Nephron (organoid): Measurements from ENCODE around the gene HTR2A.

Source experiments
- H3K27ac Mint-ChIP-seq, 3 experiments: 2 replicates each; pipeline ENCODE4 v1.8.0; 2020; ENCODE audit warnings: mixed read lengths in 3 of 3, mild to moderate bottlenecking in 2 of 3, moderate library complexity in 1 of 3
- H3K27me3 Mint-ChIP-seq: 2 replicates; pipeline ENCODE4 v1.8.0; 2021; ENCODE audit warnings: low read depth, mild to moderate bottlenecking, moderate library complexity, mixed read lengths
- H3K36me3 Mint-ChIP-seq: 2 replicates; pipeline ENCODE4 v1.8.0; 2020; ENCODE audit warnings: low read depth, mixed read lengths
- H3K4me1 Mint-ChIP-seq: 2 replicates; pipeline ENCODE4 v1.8.0; 2020; ENCODE audit warnings: mixed read lengths
- H3K4me3 Mint-ChIP-seq, 3 experiments: 2 replicates each; pipeline ENCODE4 v1.8.0; 2020; ENCODE audit warnings: mild to moderate bottlenecking in 3 of 3, mixed read lengths in 3 of 3, moderate library complexity in 2 of 3
- H3K9me3 Mint-ChIP-seq: 2 replicates; pipeline ENCODE4 v1.8.0; 2020; ENCODE audit warnings: mixed read lengths
- TF ChIP-seq, protein P1 (sequence below), 3 experiments: fragments of 200-600 bp; sonication (generic); IDR thresholded peaks; one replicate each; pipeline ENCODE4 v1.5.0; 2021; ENCODE audit warnings: antibody characterized with exemption in 3 of 3; ENCODE audit not compliant: unreplicated experiment in 3 of 3

HTR2A gene

DNA sequence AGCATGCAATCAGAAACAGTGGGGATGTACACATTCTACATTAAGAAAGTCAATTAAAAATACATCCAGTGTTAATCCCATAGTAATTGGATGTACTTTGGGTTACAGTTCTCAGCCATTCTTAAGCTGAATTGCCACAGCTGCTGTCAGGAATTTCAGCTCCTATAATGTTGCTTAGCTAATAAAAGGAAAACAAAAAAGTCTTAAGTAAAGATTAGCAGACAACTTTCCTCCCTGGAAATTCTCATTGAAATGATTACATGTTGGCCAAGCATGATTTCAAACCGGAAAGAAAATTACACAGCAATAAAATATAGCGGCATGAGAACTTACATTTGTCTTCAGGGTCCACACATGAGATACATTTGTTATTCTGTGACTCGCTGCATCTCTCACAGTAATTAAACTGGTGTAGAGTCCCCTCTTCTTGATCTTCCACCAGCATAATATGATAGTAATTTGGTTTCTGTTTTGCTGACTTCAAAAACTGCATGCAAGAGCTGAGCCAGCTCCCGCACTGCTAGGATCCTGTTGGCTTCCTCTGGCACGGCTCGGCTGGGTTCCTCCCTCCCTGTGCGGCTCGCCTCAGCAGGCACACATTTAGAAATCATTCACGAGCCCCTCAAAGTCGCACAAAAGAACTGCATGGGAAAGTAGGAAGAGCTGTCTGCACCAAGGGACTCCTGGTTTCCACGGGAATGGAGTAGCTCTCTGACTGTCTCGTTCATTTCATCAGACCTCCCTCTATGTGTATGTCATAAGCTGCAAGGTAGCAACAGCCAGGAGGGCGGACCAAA is at the start of gene HTR2A:
Gene HTR2A (minus strand): TSS at position 713 of the 797 bp plus-strand sequence. CDS start 1,147 bp downstream, outside the sequence.
- Mint-ChIP-seq H3K4me3 (peak within 1 kb of the TSS; percentile 80 to 87 (median 86)), H3K27ac (peak within 1 kb of the TSS; percentile 92 to 97 (median 97)), H3K27me3 (peaks cover 10% of the 10 kb centered on the region), H3K36me3 (no peaks in the 10 kb centered on the region), H3K4me1 (peaks cover 51% of the 10 kb centered on the region), H3K9me3 (no peaks in the 10 kb centered on the region)
- TF ChIP-seq, protein P1, sequence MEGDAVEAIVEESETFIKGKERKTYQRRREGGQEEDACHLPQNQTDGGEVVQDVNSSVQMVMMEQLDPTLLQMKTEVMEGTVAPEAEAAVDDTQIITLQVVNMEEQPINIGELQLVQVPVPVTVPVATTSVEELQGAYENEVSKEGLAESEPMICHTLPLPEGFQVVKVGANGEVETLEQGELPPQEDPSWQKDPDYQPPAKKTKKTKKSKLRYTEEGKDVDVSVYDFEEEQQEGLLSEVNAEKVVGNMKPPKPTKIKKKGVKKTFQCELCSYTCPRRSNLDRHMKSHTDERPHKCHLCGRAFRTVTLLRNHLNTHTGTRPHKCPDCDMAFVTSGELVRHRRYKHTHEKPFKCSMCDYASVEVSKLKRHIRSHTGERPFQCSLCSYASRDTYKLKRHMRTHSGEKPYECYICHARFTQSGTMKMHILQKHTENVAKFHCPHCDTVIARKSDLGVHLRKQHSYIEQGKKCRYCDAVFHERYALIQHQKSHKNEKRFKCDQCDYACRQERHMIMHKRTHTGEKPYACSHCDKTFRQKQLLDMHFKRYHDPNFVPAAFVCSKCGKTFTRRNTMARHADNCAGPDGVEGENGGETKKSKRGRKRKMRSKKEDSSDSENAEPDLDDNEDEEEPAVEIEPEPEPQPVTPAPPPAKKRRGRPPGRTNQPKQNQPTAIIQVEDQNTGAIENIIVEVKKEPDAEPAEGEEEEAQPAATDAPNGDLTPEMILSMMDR (IDR thresholded peaks at IDR 0.05; ENCODE audit: unreplicated experiment in 3 of 3), result no peak

DNA sequence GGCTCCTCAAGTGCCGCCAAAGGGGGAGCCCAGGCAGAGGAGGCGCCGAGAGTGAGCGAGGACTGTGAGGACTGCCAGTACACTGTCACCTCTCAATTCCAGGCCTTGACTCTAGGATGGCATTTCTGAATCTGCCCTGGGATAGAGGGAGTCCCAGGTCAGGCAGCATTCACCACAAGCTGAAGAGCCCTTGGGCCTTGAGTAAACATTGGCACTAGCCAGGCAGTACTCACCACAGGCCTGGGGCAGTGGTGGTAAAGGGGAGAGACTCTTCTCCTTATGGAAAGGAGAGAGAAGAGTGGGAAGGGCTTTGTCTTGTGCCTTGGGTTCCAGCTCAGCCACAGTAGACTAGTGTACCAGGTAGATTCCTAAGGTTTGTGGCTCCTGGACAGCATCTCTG is 39.7 kb upstream of the HTR2A start:
- peaks cover 54% of the 10 kb centered on the region for H3K9me3 Mint-ChIP-seq
- TF ChIP-seq, protein P1 (IDR thresholded peaks at IDR 0.05; ENCODE audit: unreplicated experiment in 3 of 3), result no peak

DNA sequence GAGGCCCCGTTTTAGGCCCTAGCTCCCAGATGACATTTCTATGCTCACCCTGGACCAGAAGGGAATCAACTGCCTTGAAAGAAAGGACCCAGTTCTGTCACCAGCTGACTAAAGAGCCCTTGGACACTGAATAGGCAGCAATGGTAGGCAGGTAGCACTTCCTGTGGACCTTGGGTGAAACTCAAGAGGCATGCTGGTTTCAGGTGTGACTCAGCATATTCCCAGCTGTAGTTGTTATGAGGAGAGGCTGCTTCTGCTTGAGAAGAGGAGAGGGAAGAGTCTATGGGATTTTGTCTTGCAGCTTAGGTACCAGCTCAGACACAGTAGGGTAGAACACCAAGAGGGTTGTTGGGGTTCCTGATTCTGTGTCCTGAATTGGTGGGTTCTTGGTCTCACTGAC is 37.9 kb upstream of the HTR2A start:
- Mint-ChIP-seq H3K27me3 (no peaks in the 10 kb centered on the region), H3K27ac (no peak overlapping the region), H3K4me3 (no peak overlapping the region), H3K9me3 (peaks cover 45% of the 10 kb centered on the region), H3K4me1 (no peaks in the 10 kb centered on the region), H3K36me3 (no peaks in the 10 kb centered on the region)
- TF ChIP-seq, protein P1 (IDR thresholded peaks at IDR 0.05; ENCODE audit: unreplicated experiment in 3 of 3), result no peak

More for the DNA sequence above, 39.7 kb upstream of the HTR2A start:
- Mint-ChIP-seq H3K4me1 (no peaks in the 10 kb centered on the region), H3K36me3 (no peaks in the 10 kb centered on the region), H3K27me3 (no peaks in the 10 kb centered on the region), H3K27ac (no peak overlapping the region), H3K4me3 (no peak overlapping the region)

GRCh38 chr13:46926916-46927590 is 30.2 kb upstream of the HTR2A start:
- TF ChIP-seq, protein P1 (IDR thresholded peaks at IDR 0.05; ENCODE audit: unreplicated experiment in 3 of 3), result no peak
- no peak overlapping the region for H3K4me3 Mint-ChIP-seq

GRCh38 chr13:46925486-46925885 is 28.6 kb upstream of the HTR2A start:
- Mint-ChIP-seq H3K36me3 (no peaks in the 10 kb centered on the region), H3K27me3 (no peaks in the 10 kb centered on the region), H3K4me1 (no peaks in the 10 kb centered on the region), H3K4me3 (no peak overlapping the region), H3K27ac (no peak overlapping the region), H3K9me3 (no peaks in the 10 kb centered on the region)
- TF ChIP-seq, protein P1 (IDR thresholded peaks at IDR 0.05; ENCODE audit: unreplicated experiment in 3 of 3), result no peak

More at GRCh38 chr13:46926916-46927590, 30.2 kb upstream of the HTR2A start:
- no peaks in the 10 kb centered on the region for H3K4me1 Mint-ChIP-seq
- H3K9me3 Mint-ChIP-seq, result peaks cover 6% of the 10 kb centered on the region
- no peak overlapping the region for H3K27ac Mint-ChIP-seq
- H3K36me3 Mint-ChIP-seq, result no peaks in the 10 kb centered on the region
- H3K27me3 Mint-ChIP-seq, result no peaks in the 10 kb centered on the region
